SK-N-SH treated with all-trans-retinoic acid at 6 μM for 48 hours (cell line): ENCODE results near the gene SGTA.

Experiments
- ARNTL ChIP-seq: fragments of 450-650 bp; formaldehyde crosslinking; IDR thresholded peaks from 2 replicates; pipeline ENCODE4 v1.5.0; 2020; ENCODE audit warnings: low read depth, mild to moderate bottlenecking, moderate library complexity, borderline replicate concordance
- BACH2 ChIP-seq: fragments of 250-450 bp; sonication (Bioruptor Pico); IDR thresholded peaks from 2 replicates; pipeline ENCODE4 v1.9.0; 2021; ENCODE audit warnings: mild to moderate bottlenecking, borderline replicate concordance
- CREB5 ChIP-seq: fragments of 250-450 bp; sonication (Bioruptor Pico); IDR thresholded peaks from 2 replicates; pipeline ENCODE4 v1.5.1; 2020; ENCODE audit warnings: low read depth, mild to moderate bottlenecking, moderate library complexity
- CSDC2 ChIP-seq: fragments of 250-450 bp; sonication (Bioruptor Pico); IDR thresholded peaks from 2 replicates; pipeline ENCODE4 v1.5.0; 2020; ENCODE audit warnings: mild to moderate bottlenecking, moderate library complexity
- CSRNP3 ChIP-seq: fragments of 250-450 bp; sonication (Bioruptor Pico); IDR thresholded peaks from 2 replicates; pipeline ENCODE4 v1.5.1; 2021; ENCODE audit warnings: mild to moderate bottlenecking, moderate library complexity
- ESRRG ChIP-seq: fragments of 250-450 bp; sonication (Bioruptor Pico); IDR thresholded peaks from 2 replicates; pipeline ENCODE4 v1.6.1; 2021; ENCODE audit warnings: mild to moderate bottlenecking
- ISL1 ChIP-seq: fragments of 250-450 bp; sonication (Bioruptor Pico); IDR thresholded peaks from 2 replicates; pipeline ENCODE4 v2.1.2; 2022; ENCODE audit warnings: mild to moderate bottlenecking, moderate library complexity
- RARB ChIP-seq: fragments of 250-450 bp; sonication (Bioruptor Pico); IDR thresholded peaks from 2 replicates; pipeline ENCODE4 v1.8.0; 2021; ENCODE audit warnings: mild to moderate bottlenecking, moderate library complexity
- SNAI2 ChIP-seq: fragments of 250-450 bp; sonication (Bioruptor Pico); IDR thresholded peaks from 2 replicates; pipeline ENCODE4 v1.5.0; 2020; ENCODE audit warnings: mild to moderate bottlenecking, moderate library complexity
- ZFP3 ChIP-seq: fragments of 250-450 bp; sonication (Bioruptor Pico); IDR thresholded peaks from 2 replicates; pipeline ENCODE4 v1.5.0; 2020; ENCODE audit warnings: mild to moderate bottlenecking, moderate library complexity
- ZNF70 ChIP-seq: fragments of 450-650 bp; formaldehyde crosslinking; IDR thresholded peaks from 2 replicates; pipeline ENCODE4 v1.5.0; 2020; ENCODE audit warnings: mild to moderate bottlenecking, moderate library complexity
- TF ChIP-seq, protein P1 (sequence below): fragments of 250-450 bp; sonication (Bioruptor Pico); IDR thresholded peaks from 2 replicates; pipeline ENCODE4 v1.8.0; 2020; ENCODE audit warnings: mild to moderate bottlenecking, moderate library complexity, borderline replicate concordance
- TF ChIP-seq, protein P2 (sequence below): fragments of 250-450 bp; sonication (Bioruptor Pico); IDR thresholded peaks from 2 replicates; pipeline ENCODE4 v1.5.0; 2020; ENCODE audit warnings: mild to moderate bottlenecking, moderate library complexity

GRCh38 chr19:2777952-2778683, 5.0 kb downstream of the SGTA start:
- TF ChIP-seq, protein P1, sequence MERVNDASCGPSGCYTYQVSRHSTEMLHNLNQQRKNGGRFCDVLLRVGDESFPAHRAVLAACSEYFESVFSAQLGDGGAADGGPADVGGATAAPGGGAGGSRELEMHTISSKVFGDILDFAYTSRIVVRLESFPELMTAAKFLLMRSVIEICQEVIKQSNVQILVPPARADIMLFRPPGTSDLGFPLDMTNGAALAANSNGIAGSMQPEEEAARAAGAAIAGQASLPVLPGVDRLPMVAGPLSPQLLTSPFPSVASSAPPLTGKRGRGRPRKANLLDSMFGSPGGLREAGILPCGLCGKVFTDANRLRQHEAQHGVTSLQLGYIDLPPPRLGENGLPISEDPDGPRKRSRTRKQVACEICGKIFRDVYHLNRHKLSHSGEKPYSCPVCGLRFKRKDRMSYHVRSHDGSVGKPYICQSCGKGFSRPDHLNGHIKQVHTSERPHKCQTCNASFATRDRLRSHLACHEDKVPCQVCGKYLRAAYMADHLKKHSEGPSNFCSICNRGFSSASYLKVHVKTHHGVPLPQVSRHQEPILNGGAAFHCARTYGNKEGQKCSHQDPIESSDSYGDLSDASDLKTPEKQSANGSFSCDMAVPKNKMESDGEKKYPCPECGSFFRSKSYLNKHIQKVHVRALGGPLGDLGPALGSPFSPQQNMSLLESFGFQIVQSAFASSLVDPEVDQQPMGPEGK (CRISPR knock-in tag) = no peak
- TF ChIP-seq CREB5 (CRISPR knock-in tag) (no peak), ZFP3 (no peak), ARNTL (CRISPR knock-in tag) (no peak), ISL1 (CRISPR knock-in tag) (no peak), ESRRG (CRISPR knock-in tag) (no peak), CSRNP3 (CRISPR knock-in tag) (no peak), CSDC2 (CRISPR knock-in tag) (no peak), RARB (no peak), BACH2 (CRISPR knock-in tag) (no peak), ZNF70 (no peak), SNAI2 (no peak)
- TF ChIP-seq, protein P2, sequence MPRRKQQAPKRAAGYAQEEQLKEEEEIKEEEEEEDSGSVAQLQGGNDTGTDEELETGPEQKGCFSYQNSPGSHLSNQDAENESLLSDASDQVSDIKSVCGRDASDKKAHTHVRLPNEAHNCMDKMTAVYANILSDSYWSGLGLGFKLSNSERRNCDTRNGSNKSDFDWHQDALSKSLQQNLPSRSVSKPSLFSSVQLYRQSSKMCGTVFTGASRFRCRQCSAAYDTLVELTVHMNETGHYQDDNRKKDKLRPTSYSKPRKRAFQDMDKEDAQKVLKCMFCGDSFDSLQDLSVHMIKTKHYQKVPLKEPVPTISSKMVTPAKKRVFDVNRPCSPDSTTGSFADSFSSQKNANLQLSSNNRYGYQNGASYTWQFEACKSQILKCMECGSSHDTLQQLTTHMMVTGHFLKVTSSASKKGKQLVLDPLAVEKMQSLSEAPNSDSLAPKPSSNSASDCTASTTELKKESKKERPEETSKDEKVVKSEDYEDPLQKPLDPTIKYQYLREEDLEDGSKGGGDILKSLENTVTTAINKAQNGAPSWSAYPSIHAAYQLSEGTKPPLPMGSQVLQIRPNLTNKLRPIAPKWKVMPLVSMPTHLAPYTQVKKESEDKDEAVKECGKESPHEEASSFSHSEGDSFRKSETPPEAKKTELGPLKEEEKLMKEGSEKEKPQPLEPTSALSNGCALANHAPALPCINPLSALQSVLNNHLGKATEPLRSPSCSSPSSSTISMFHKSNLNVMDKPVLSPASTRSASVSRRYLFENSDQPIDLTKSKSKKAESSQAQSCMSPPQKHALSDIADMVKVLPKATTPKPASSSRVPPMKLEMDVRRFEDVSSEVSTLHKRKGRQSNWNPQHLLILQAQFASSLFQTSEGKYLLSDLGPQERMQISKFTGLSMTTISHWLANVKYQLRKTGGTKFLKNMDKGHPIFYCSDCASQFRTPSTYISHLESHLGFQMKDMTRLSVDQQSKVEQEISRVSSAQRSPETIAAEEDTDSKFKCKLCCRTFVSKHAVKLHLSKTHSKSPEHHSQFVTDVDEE (CRISPR knock-in tag) = no peak
